ENCODE data around the gene PTPN18.
A peak's percentile ranks its signal among the peaks of the same experiment; 100 is the strongest.

The PTPN18 gene

DNA sequence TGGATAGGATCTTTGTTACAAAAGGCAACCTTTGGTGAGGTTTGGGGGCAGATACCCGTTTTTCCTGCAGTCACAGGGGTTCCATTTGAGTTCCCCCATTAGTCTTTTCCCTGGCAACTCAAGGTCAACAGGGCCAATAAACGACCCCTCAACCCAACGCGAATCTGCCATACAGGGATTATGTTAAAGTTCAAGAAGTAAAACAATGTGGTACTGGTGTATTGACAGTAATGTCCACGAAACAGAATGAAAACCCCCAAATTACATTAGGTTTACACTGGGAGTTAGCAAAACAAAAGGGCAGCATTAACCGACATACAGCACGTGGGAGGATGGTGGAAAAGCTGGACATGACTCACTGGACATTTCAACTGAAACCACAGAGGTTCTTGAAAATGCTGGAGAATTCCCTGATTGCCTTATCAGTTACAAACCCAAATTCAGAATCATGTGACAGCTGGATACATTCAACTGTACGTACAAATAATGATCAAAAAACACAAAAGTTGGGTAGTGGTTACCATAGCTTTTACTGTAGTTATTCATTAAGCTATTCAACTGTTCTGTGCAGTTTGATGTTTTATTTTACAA, 18.0 kb upstream of the PTPN18 start:
- no peak overlapping the region for H3K27ac ChIP-seq (ENCODE audit: low read length)
- H3K9me3 ChIP-seq (ENCODE audit: insufficient read depth, low read length) = no peaks in the 10 kb centered on the region
- H4K20me1 ChIP-seq (ENCODE audit: insufficient read depth, low read length) = no peaks in the 10 kb centered on the region
- H3K4me1 ChIP-seq (ENCODE audit: low read length) = peaks cover 7% of the 10 kb centered on the region
- H3K4me3 ChIP-seq (ENCODE audit: low read length) = no peak overlapping the region
- no peak overlapping the region for H3K9ac ChIP-seq (ENCODE audit: low read length)
- TF ChIP-seq, protein P1, sequence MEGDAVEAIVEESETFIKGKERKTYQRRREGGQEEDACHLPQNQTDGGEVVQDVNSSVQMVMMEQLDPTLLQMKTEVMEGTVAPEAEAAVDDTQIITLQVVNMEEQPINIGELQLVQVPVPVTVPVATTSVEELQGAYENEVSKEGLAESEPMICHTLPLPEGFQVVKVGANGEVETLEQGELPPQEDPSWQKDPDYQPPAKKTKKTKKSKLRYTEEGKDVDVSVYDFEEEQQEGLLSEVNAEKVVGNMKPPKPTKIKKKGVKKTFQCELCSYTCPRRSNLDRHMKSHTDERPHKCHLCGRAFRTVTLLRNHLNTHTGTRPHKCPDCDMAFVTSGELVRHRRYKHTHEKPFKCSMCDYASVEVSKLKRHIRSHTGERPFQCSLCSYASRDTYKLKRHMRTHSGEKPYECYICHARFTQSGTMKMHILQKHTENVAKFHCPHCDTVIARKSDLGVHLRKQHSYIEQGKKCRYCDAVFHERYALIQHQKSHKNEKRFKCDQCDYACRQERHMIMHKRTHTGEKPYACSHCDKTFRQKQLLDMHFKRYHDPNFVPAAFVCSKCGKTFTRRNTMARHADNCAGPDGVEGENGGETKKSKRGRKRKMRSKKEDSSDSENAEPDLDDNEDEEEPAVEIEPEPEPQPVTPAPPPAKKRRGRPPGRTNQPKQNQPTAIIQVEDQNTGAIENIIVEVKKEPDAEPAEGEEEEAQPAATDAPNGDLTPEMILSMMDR (IDR thresholded peaks at IDR 0.05; ENCODE audit: low read depth, low read length) = no peak
- no peak for TF ChIP-seq EZH2phosphoT487 (IDR thresholded peaks at IDR 0.05; ENCODE audit: low read depth)
- no peak overlapping the region for H3K4me2 ChIP-seq (ENCODE audit: low read length)
- peaks cover 1% of the 10 kb centered on the region for H3K79me2 ChIP-seq (ENCODE audit: low read length)
- H2AFZ ChIP-seq (ENCODE audit: low read depth, low read length) = no peak overlapping the region
- H3K36me3 ChIP-seq (replicated peaks; ENCODE audit: low read depth, low read length) = peaks cover 7% of the 10 kb centered on the region
- H3K27me3 ChIP-seq (ENCODE audit: low read depth, low read length) = no peaks in the 10 kb centered on the region

DNA sequence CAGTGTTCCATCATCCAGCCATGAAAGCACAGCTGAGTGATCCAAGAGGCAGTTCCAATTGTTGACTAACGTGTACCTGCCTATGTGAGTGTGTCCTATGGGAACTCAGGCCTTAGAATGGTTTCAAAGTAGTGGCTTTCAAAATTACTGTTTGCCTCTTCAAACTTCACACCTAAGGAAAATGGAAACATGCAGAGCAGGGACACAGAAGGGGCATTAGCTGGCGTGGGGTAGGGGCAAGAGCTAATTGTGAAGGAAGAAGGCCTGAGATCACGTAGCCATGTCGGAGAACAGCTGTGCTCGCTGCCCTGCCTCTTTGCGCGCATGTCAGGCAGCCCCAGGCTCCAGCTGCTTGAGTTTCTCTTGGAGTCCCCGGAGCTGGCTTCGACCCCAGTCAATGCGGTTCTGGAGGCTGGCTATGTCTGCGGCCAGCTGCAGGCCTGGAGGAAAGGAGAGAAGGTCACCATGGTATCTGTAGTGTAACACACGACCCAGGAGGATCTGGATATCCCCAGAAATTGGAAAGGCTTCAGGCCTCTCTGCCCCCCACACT, 17.0 kb upstream of the PTPN18 start:
- Histone ChIP-seq H3K27me3 (ENCODE audit: low read depth, low read length) (no peaks in the 10 kb centered on the region), H3K79me2 (ENCODE audit: low read length) (peaks cover 12% of the 10 kb centered on the region), H3K4me3 (ENCODE audit: low read length) (no peak overlapping the region), H3K36me3 (replicated peaks; ENCODE audit: low read depth, low read length) (peaks cover 7% of the 10 kb centered on the region), H3K4me2 (ENCODE audit: low read length) (no peak overlapping the region), H2AFZ (ENCODE audit: low read depth, low read length) (no peak overlapping the region), H3K4me1 (ENCODE audit: low read length) (peaks cover 5% of the 10 kb centered on the region), H3K9ac (ENCODE audit: low read length) (no peak overlapping the region), H3K9me3 (ENCODE audit: insufficient read depth, low read length) (no peaks in the 10 kb centered on the region), H4K20me1 (ENCODE audit: insufficient read depth, low read length) (no peaks in the 10 kb centered on the region), H3K27ac (ENCODE audit: low read length) (no peak overlapping the region)
- TF ChIP-seq, protein P1 (IDR thresholded peaks at IDR 0.05; ENCODE audit: low read depth, low read length) = no peak
- TF ChIP-seq EZH2phosphoT487 (IDR thresholded peaks at IDR 0.05; ENCODE audit: low read depth) = no peak

DNA sequence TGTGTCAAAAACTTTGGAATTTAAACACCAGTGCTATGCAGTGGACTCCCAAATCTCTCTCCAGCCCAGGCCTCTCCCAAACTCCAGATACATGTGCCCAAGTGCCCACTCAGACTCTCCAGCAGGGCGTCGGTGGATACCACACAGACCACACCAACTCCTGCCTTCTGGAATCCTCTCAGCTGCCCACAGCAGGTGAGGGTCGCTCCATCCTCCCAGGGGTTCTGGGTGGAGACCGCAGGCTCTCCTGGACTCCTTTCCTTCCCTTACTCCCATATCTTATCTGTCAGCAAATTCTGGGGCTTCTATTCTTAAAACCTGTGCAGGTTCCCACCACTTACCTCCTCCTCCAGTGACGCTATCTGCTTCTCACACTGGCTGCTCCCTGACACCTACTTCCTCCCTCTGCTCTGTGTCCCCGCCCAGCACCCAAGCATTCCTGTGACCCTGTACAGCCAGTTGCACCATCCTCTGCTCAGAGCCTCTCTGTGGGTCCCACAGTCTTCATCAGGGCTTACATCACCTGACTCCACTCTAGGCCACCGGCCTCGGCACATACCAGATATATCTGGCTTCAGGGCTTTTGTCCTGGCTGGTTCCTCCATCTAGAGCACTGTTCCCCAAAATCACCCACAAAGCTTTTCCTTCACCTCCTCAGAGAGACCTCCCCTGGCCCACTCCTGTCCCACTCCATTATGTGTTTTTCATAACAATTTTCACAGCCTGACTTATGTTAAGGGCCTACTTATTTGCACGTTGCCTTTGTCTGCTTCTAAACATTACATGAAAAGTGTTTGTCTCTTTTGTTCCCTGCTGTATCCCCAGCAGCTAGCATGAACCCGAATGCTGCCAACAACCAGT, 15.7 kb upstream of the PTPN18 start:
- H3K4me2 ChIP-seq (ENCODE audit: low read length) = no peak overlapping the region
- TF ChIP-seq, protein P1 (IDR thresholded peaks at IDR 0.05; ENCODE audit: low read depth, low read length) = no peak

DNA sequence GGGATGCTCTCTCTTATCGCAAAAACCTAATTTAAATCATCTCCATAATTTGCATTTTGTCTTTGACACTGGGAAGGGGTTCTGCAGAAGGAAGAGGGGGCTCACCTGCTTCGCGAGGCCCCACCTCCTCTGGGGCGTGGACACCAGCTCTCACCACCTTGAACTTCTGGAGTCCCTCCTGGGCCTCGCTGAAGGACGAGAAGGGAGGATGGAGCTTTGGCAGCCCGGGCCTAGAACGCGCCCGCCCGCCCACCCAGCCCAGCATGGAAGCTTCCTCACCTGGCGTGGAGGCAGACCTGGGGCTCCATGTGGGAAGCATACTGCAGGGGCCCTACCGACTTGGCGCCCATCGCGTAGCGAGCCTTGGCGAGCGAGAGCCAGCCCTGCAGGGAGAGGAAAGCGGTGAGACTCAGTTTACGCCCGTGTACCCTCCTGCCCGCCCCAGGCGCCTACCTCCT, 14.3 kb upstream of the PTPN18 start:
- Histone ChIP-seq H3K27me3 (ENCODE audit: low read depth, low read length) (no peaks in the 10 kb centered on the region), H3K79me2 (ENCODE audit: low read length) (peaks cover 28% of the 10 kb centered on the region), H3K9me3 (ENCODE audit: insufficient read depth, low read length) (peaks cover 3% of the 10 kb centered on the region; the same call in 1 of the 2 replicates), H3K4me2 (ENCODE audit: low read length) (peak overlapping the region; percentile 84), H4K20me1 (ENCODE audit: insufficient read depth, low read length) (no peaks in the 10 kb centered on the region; the same call in 1 of the 2 replicates), H3K4me1 (ENCODE audit: low read length) (peaks cover 9% of the 10 kb centered on the region), H3K36me3 (replicated peaks; ENCODE audit: low read depth, low read length) (peaks cover 31% of the 10 kb centered on the region), H3K9ac (ENCODE audit: low read length) (peak overlapping the region; percentile 90), H2AFZ (ENCODE audit: low read depth, low read length) (peak overlapping the region; percentile 94; the same call in 1 of the 2 replicates), H3K27ac (ENCODE audit: low read length) (peak overlapping the region; percentile 83), H3K4me3 (ENCODE audit: low read length) (peak overlapping the region; percentile 92)
- TF ChIP-seq, protein P1 (IDR thresholded peaks at IDR 0.05; ENCODE audit: low read depth, low read length) = no peak
- TF ChIP-seq EZH2phosphoT487 (IDR thresholded peaks at IDR 0.05; ENCODE audit: low read depth) = no peak

More for the DNA sequence above, 15.7 kb upstream of the PTPN18 start:
- Histone ChIP-seq H3K9ac (ENCODE audit: low read length) (no peak overlapping the region), H3K27me3 (ENCODE audit: low read depth, low read length) (no peaks in the 10 kb centered on the region), H2AFZ (ENCODE audit: low read depth, low read length) (no peak overlapping the region), H3K27ac (ENCODE audit: low read length) (no peak overlapping the region), H3K4me1 (ENCODE audit: low read length) (peaks cover 9% of the 10 kb centered on the region), H3K79me2 (ENCODE audit: low read length) (peaks cover 24% of the 10 kb centered on the region), H3K9me3 (ENCODE audit: insufficient read depth, low read length) (no peaks in the 10 kb centered on the region), H3K4me3 (ENCODE audit: low read length) (no peak overlapping the region), H3K36me3 (replicated peaks; ENCODE audit: low read depth, low read length) (peaks cover 17% of the 10 kb centered on the region), H4K20me1 (ENCODE audit: insufficient read depth, low read length) (no peaks in the 10 kb centered on the region; the same call in 1 of the 2 replicates)
